Measurements from ENCODE around the gene DDX1. TPM values are rescaled to one million over a fixed set of nuclear protein-coding genes. Genes with fewer than 3 reads are reported as not detected.

Gene DDX1
- total and polyA plus RNA-seq, 2 donors (not counting 3 experiments of a cell fraction or from before 2014, with no cell fraction given), result 41.2 to 117 TPM

- dilution Hi-C loops (cut with MboI; ENCODE audit: extremely low pct_ligation_motif_present, low sequenced_read_pairs), result no loop called here
These were observed 52.3 kb downstream of the DDX1 start for GRCh38 chr2:15643791-15644585.

More at GRCh38 chr2:15643791-15644585, 52.3 kb downstream of the DDX1 start:
- H2AFZ ChIP-seq (ENCODE audit: low read depth, low read length), result no peak overlapping the region
- TF ChIP-seq GATA2 (IDR thresholded peaks at IDR 0.05; ENCODE audit: insufficient read depth, insufficient read length, low read depth, low read length) (no peak), MYC (IDR thresholded peaks at IDR 0.05; ENCODE audit: low read depth, low read length) (no peak), JUN (IDR thresholded peaks at IDR 0.05; ENCODE audit: borderline replicate concordance, insufficient read depth, insufficient read length, low read depth) (no peak), CTCF (IDR thresholded peaks at IDR 0.05; ENCODE audit: extremely low read depth in 1 of 2, insufficient read depth in 1 of 2, low read depth in 1 of 2, low read length in 2 of 2) (no peak), EZH2 (IDR thresholded peaks at IDR 0.05; ENCODE audit: borderline replicate concordance, low read depth, low read length, severe bottlenecking) (no peak), POLR2AphosphoS5 (IDR thresholded peaks at IDR 0.05; ENCODE audit: insufficient read depth, low read depth, low read length) (no peak), FOS (IDR thresholded peaks at IDR 0.05; ENCODE audit: borderline replicate concordance, insufficient read depth, low read length) (no peak), POLR2A (IDR thresholded peaks at IDR 0.05; ENCODE audit: low read depth, low read length) (no peak), MAX (IDR thresholded peaks at IDR 0.05; ENCODE audit: insufficient read depth, insufficient read length) (no peak)
- POLR2A ChIA-PET, result no interaction called here
- DNase-seq (ENCODE audit: low read depth, low spot score) (no peak), FAIRE-seq (no peak)
- H3K9ac ChIP-seq (replicated peaks; ENCODE audit: extremely low read depth, insufficient read depth, low read length), result no peak overlapping the region
- H3K4me3 ChIP-seq (replicated peaks in 1 of 3; ENCODE audit: insufficient read depth in 1 of 3, low read depth in 1 of 3, low read length in 3 of 3), result no peak overlapping the region
- no peaks in the 10 kb centered on the region for H3K36me3 ChIP-seq (ENCODE audit: control insufficient read depth in 2 of 2, extremely low read depth in 1 of 2, insufficient read depth in 2 of 2, low read length in 2 of 2)
- peaks cover 17% of the 10 kb centered on the region for H3K4me1 ChIP-seq (ENCODE audit: control insufficient read depth, extremely low read depth, insufficient read depth, low read length)
- H3K9me3 ChIP-seq (replicated peaks; ENCODE audit: control insufficient read depth, insufficient read depth, low read length), result no peaks in the 10 kb centered on the region
- no peaks in the 10 kb centered on the region for H3K9me1 ChIP-seq (replicated peaks; ENCODE audit: control insufficient read depth, extremely low read depth, insufficient read depth, low read length)
- CTCF ChIA-PET, result interaction anchor here (0.7 to 1.0 kb wide), 3 partner anchors 90 to 296 kb away, joined by 3 read pairs; no protein-coding TSS in a partner anchor
- H4K20me1 ChIP-seq (replicated peaks; ENCODE audit: control insufficient read depth, extremely low read depth, insufficient read depth, low read length), result no peaks in the 10 kb centered on the region
- intact Hi-C loops (cut with micrococcal nuclease), result no loop called here
- no peak overlapping the region for H3K27ac ChIP-seq (ENCODE audit: insufficient read depth, low read depth, low read length)
- no TSS peak for BruUV-seq (replicated peaks)
- no peak overlapping the region for H3K4me2 ChIP-seq (ENCODE audit: insufficient read depth, low read length)
- no peaks in the 10 kb centered on the region for H3K27me3 ChIP-seq (ENCODE audit: control insufficient read depth in 2 of 2, insufficient read depth in 2 of 2, low read length in 2 of 2)
- no peaks in the 10 kb centered on the region for H3K79me2 ChIP-seq (ENCODE audit: control insufficient read depth, insufficient read depth, low read length)

Measured in endothelial cell of umbilical vein (primary cell).